Ovary (tissue), 3 donors: Measurements from ENCODE around the gene ZNF582.

ENCODE experiments used
- EP300 ChIP-seq: sonication (generic); formaldehyde crosslinking; IDR thresholded peaks from one replicate; pipeline ENCODE4 v1.6.1; 2017; ENCODE audit warnings: antibody characterized with exemption
- POLR2A ChIP-seq: fragments of 450-650 bp; IDR thresholded peaks from one replicate; pipeline ENCODE4 v1.6.1; 2017; ENCODE audit warnings: antibody characterized with exemption, mild to moderate bottlenecking, moderate library complexity
- TF ChIP-seq, protein P1 (sequence below), 3 donors: fragments of 450-650 bp in 2 of 3; fragments of 200-600 bp in 1 of 3; IDR thresholded peaks; one replicate each; pipeline versions ENCODE4 v1.5.1 to v1.8.0; 2016 to 2022; ENCODE audit warnings: antibody characterized with exemption in 3 of 3, mild to moderate bottlenecking in 1 of 3
- donor health status: DM: no; HTN: no; CAD: no.

DNA sequence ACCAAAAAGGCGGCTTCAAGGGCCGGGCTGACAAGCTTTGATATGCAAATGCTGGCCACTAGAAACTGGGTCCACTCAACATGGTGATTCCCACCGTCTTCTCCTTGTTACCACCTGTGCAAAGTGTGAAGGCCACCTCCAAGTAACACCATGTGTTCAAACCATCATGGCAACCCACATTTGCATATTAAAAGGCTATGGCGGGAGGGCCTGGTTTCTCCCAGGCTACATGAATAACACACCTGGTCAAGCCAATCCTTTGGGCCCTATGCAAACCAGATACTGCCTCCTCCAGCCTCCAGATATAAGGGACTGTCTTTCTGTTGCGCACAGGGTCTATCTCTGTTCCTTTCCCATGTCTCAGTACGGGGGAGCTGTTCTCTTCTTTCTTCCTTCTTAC is 42.1 kb downstream of the ZNF582 start:
- TF ChIP-seq, protein P1, sequence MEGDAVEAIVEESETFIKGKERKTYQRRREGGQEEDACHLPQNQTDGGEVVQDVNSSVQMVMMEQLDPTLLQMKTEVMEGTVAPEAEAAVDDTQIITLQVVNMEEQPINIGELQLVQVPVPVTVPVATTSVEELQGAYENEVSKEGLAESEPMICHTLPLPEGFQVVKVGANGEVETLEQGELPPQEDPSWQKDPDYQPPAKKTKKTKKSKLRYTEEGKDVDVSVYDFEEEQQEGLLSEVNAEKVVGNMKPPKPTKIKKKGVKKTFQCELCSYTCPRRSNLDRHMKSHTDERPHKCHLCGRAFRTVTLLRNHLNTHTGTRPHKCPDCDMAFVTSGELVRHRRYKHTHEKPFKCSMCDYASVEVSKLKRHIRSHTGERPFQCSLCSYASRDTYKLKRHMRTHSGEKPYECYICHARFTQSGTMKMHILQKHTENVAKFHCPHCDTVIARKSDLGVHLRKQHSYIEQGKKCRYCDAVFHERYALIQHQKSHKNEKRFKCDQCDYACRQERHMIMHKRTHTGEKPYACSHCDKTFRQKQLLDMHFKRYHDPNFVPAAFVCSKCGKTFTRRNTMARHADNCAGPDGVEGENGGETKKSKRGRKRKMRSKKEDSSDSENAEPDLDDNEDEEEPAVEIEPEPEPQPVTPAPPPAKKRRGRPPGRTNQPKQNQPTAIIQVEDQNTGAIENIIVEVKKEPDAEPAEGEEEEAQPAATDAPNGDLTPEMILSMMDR (IDR thresholded peaks at IDR 0.05) = no peak
- TF ChIP-seq POLR2A (no peak), EP300 (no peak)
